ENCODE results near the gene HS3ST5.

GRCh38 chr6:114101255-114101654 is 241.6 kb downstream of the HS3ST5 start:
- TF ChIP-seq, protein P1, sequence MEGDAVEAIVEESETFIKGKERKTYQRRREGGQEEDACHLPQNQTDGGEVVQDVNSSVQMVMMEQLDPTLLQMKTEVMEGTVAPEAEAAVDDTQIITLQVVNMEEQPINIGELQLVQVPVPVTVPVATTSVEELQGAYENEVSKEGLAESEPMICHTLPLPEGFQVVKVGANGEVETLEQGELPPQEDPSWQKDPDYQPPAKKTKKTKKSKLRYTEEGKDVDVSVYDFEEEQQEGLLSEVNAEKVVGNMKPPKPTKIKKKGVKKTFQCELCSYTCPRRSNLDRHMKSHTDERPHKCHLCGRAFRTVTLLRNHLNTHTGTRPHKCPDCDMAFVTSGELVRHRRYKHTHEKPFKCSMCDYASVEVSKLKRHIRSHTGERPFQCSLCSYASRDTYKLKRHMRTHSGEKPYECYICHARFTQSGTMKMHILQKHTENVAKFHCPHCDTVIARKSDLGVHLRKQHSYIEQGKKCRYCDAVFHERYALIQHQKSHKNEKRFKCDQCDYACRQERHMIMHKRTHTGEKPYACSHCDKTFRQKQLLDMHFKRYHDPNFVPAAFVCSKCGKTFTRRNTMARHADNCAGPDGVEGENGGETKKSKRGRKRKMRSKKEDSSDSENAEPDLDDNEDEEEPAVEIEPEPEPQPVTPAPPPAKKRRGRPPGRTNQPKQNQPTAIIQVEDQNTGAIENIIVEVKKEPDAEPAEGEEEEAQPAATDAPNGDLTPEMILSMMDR (optimal IDR thresholded peaks at IDR 0.05 in 1 of 3, IDR thresholded peaks at IDR 0.05 in 1 of 3, conservative IDR thresholded peaks at IDR 0.05 in 1 of 3; ENCODE audit: extremely low read depth in 1 of 3, insufficient read depth in 2 of 3, low read length in 3 of 3) = no peak
- TF ChIP-seq EZH2 (IDR thresholded peaks at IDR 0.05; ENCODE audit: low read length) = no peak
